Measurements from ENCODE around the gene SLC25A29. TPM values are rescaled to one million over a fixed set of nuclear protein-coding genes. Genes with fewer than 3 reads are reported as not detected.

The SLC25A29 gene
- total and polyA plus RNA-seq, 2 of the 8 experiments (the other 6 are each of a cell fraction or from before 2014, with no cell fraction given) = 135 to 177 TPM

DNA sequence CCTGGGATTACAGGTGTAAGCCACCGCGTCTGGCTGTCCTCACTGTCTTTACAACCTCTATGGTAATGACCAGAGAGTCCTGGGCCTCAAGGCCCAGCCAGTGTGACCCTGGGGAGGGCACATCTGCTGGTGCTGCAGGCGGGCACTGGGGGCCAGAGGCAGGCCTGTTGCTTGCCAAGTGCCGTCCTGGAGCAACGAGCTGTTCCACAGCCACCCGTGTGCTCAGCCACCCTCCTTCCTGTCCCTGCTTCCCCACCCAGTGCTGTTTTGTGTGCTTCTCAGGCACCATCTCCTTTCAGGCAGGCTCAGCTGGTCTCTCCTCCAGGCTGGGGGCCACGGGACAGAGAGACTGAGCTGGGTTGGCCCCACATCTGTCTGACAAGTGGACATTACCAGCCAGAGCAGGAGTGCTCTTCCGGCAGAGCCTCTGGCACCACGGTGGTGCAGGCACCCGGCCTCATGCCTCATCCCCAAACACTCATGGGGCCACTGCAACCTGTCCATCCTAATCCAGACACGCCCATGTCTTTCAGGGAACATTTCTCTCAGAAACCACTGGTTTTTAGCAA is 25.9 kb upstream of the SLC25A29 start:
- H2AFZ ChIP-seq (ENCODE audit: low read length) = no peak overlapping the region
- H3K9ac ChIP-seq (replicated peaks in 1 of 4; ENCODE audit: extremely low read depth in 1 of 4, low read depth in 3 of 4, low read length in 3 of 4) = no peak overlapping the region
- 93% methylated on average over 11 of the region's 11 CpGs; no CpG with 5 or more reads in 1 of the 2 experiments for WGBS, 2 experiments (ENCODE audit: extremely low coverage in 1 of 2, insufficient coverage in 1 of 2, insufficient read length in 1 of 2, insufficient replicate concordance in 2 of 2, low coverage in 1 of 2, low lambda C conversion rate in 2 of 2, missing lambda C conversion rate in 1 of 2)
- H2BK15ac ChIP-seq (ENCODE audit: low read length) = no peak overlapping the region
- H4K5ac ChIP-seq (ENCODE audit: insufficient read length, low read depth, low read length) = no peak overlapping the region
- no peaks in the 10 kb centered on the region for H3K9me3 ChIP-seq (ENCODE audit: insufficient read depth in 2 of 2, low read depth in 1 of 2, low read length in 1 of 2)
- no peaks in the 10 kb centered on the region for H3K27me3 ChIP-seq (replicated peaks in 1 of 4; ENCODE audit: control insufficient read depth in 3 of 4, extremely low read depth in 1 of 4, insufficient read depth in 3 of 4, low read length in 3 of 4)
- no peak overlapping the region for H3K4ac ChIP-seq (replicated peaks; ENCODE audit: insufficient read length, low read depth, low read length)
- FAIRE-seq (no peak), DNase-seq (ENCODE audit: low read depth in 1 of 2, low spot score in 2 of 2) (no peak)
- H4K8ac ChIP-seq (ENCODE audit: extremely low read depth, insufficient read depth, low read length) = no peak overlapping the region
- no peaks in the 10 kb centered on the region for H3K79me1 ChIP-seq (ENCODE audit: low read depth, low read length)
- no peak overlapping the region for H3K56ac ChIP-seq (replicated peaks; ENCODE audit: insufficient read length, low read depth, low read length)
- H2BK5ac ChIP-seq (ENCODE audit: low read depth, low read length) = no peak overlapping the region
- H3K23ac ChIP-seq (ENCODE audit: insufficient read length) = no peak overlapping the region
- H3K23me2 ChIP-seq (ENCODE audit: low read depth, low read length) = no peaks in the 10 kb centered on the region
- H3K79me2 ChIP-seq (ENCODE audit: control insufficient read depth in 1 of 2, insufficient read depth in 2 of 2, low read length in 2 of 2) = no peaks in the 10 kb centered on the region
- ChIA-PET POLR2A (ENCODE audit: partially characterized antibody) (interaction anchor here (0.8 to 14.6 kb wide), 12 partner anchors 9 to 43 kb away, joined by 3 to 129 read pairs (median 4); a partner anchor contains a TSS), CTCF (ENCODE audit: partially characterized antibody) (interaction anchor here (2.1 to 2.7 kb wide), 2 partner anchors 18 to 47 kb away, joined by 4 to 8 read pairs; no protein-coding TSS in a partner anchor)
- H3K4me3 ChIP-seq (ENCODE audit: extremely low read depth in 1 of 4, insufficient read depth in 2 of 4, low read depth in 3 of 4, low read length in 4 of 4) = no peak overlapping the region
- no peak overlapping the region for H2AK5ac ChIP-seq (ENCODE audit: low read depth, low read length)
- no peak overlapping the region for H2BK12ac ChIP-seq (ENCODE audit: low read depth, low read length)
- H2BK120ac ChIP-seq (replicated peaks; ENCODE audit: low read depth, low read length) = no peak overlapping the region
- H3K14ac ChIP-seq (ENCODE audit: insufficient read length) = no peak overlapping the region
- no peak overlapping the region for H3K18ac ChIP-seq (ENCODE audit: extremely low read depth, low read length)
- no peak for TF ChIP-seq CHD2 (IDR thresholded peaks at IDR 0.05; ENCODE audit: low read length)
- TF ChIP-seq, protein P1, sequence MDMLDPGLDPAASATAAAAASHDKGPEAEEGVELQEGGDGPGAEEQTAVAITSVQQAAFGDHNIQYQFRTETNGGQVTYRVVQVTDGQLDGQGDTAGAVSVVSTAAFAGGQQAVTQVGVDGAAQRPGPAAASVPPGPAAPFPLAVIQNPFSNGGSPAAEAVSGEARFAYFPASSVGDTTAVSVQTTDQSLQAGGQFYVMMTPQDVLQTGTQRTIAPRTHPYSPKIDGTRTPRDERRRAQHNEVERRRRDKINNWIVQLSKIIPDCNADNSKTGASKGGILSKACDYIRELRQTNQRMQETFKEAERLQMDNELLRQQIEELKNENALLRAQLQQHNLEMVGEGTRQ (IDR thresholded peaks at IDR 0.05; ENCODE audit: low read length) = no peak
- TF ChIP-seq, protein P2, sequence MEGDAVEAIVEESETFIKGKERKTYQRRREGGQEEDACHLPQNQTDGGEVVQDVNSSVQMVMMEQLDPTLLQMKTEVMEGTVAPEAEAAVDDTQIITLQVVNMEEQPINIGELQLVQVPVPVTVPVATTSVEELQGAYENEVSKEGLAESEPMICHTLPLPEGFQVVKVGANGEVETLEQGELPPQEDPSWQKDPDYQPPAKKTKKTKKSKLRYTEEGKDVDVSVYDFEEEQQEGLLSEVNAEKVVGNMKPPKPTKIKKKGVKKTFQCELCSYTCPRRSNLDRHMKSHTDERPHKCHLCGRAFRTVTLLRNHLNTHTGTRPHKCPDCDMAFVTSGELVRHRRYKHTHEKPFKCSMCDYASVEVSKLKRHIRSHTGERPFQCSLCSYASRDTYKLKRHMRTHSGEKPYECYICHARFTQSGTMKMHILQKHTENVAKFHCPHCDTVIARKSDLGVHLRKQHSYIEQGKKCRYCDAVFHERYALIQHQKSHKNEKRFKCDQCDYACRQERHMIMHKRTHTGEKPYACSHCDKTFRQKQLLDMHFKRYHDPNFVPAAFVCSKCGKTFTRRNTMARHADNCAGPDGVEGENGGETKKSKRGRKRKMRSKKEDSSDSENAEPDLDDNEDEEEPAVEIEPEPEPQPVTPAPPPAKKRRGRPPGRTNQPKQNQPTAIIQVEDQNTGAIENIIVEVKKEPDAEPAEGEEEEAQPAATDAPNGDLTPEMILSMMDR (IDR thresholded peaks at IDR 0.05; ENCODE audit: control extremely low read depth in 1 of 3, insufficient read depth in 1 of 3, low read depth in 1 of 3, low read length in 3 of 3) = no peak
- TF ChIP-seq, protein P3, sequence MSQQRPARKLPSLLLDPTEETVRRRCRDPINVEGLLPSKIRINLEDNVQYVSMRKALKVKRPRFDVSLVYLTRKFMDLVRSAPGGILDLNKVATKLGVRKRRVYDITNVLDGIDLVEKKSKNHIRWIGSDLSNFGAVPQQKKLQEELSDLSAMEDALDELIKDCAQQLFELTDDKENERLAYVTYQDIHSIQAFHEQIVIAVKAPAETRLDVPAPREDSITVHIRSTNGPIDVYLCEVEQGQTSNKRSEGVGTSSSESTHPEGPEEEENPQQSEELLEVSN (IDR thresholded peaks at IDR 0.05) = no peak
- TF ChIP-seq HDAC2 (IDR thresholded peaks at IDR 0.05; ENCODE audit: borderline replicate concordance in 1 of 2, low read depth in 2 of 2, low read length in 2 of 2) = no peak
- TF ChIP-seq SAP30 (IDR thresholded peaks at IDR 0.05; ENCODE audit: insufficient read depth, insufficient replicate concordance, low read length) = no peak
- TF ChIP-seq EZH2 (IDR thresholded peaks at IDR 0.05; ENCODE audit: low read depth, low read length, severe bottlenecking) = no peak
- peaks cover 6 to 29% (median 9%) of the 10 kb centered on the region in 4 experiments; a peak in 6 of 8 replicates for H3K36me3 ChIP-seq (ENCODE audit: control insufficient read depth in 2 of 4, insufficient read depth in 4 of 4, low read length in 3 of 4)
- no peak overlapping the region for H3K4me2 ChIP-seq (ENCODE audit: insufficient read depth in 1 of 2, low read depth in 2 of 2, low read length in 2 of 2)
- H3K27ac ChIP-seq (ENCODE audit: low read depth, low read length) = no peak overlapping the region
- H4K20me1 ChIP-seq (replicated peaks in 1 of 2; ENCODE audit: control insufficient read depth in 1 of 2, insufficient read depth in 2 of 2, low read length in 2 of 2) = peaks cover 0 to 4% of the 10 kb centered on the region in 2 experiments
- H2BK20ac ChIP-seq (ENCODE audit: low read length) = no peak overlapping the region
- no peak overlapping the region for H4K91ac ChIP-seq (replicated peaks; ENCODE audit: insufficient read length, low read length)
- 0 out of 7 replicates have a peak, but pooled peaks cover 0 to 4% (median 0%) of the 10 kb centered on the region in 4 experiments for H3K4me1 ChIP-seq (replicated peaks in 1 of 4; ENCODE audit: control insufficient read depth in 3 of 4, insufficient read depth in 4 of 4, low read length in 3 of 4)

Data from H1 (cell line).